Measurements from ENCODE around the gene SCEL. TPM values are rescaled to one million over a fixed set of nuclear protein-coding genes. Genes with fewer than 3 reads are reported as not detected.

Gene SCEL
- polyA plus RNA-seq, 1 donor = 1.9 TPM

DNA sequence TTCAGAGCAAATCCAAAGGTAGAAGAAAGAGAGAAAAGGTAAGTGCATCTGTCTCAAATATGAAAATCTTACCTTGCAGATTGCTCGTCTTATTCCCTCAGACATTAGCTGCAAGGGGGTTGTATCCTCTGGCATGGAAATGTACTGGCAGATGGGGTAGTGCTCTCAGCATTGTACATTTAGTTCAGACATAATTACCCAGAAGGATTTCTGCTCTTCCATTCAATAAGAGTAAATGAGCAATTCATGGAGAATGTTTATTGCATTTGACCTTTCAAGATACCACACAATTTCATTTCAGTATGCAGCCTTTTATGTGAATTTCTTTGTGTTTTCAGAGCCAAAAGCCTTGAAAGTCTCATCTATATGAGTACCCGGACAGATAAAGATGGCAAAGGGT lies 63.8 kb downstream of the SCEL start:
- no CpG with 5 or more reads among the region's 2 CpGs for WGBS (ENCODE audit: insufficient coverage, low lambda C conversion rate)

DNA sequence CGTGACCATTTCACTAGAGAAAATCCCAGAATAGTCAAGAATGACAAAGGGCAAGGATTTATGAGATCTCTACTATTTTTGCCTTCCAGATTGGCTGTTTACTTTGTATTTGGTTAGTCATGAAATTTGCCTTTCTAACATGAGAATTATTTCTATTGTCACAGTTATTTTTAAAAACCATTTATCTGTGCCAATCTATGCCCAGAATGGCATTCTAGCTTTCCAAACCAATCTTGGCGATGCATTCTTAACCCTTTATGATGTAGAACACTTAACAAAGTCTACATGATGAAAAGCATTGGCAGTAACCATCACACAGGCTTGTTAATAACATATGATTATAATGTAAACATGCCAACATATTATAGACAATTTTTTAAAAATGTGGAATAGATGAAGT lies 65.2 kb downstream of the SCEL start:
- WGBS (ENCODE audit: insufficient coverage, low lambda C conversion rate) = 80% methylated on average over 1 of the region's 2 CpGs
- H3K4me1 ChIP-seq (ENCODE audit: control insufficient read depth, insufficient read depth, low read length) = no peaks in the 10 kb centered on the region
- DNase-seq = no peak
- H3K9me3 ChIP-seq (ENCODE audit: control insufficient read depth, low read depth, low read length) = no peaks in the 10 kb centered on the region
- no peak overlapping the region for H3K4me3 ChIP-seq (ENCODE audit: low read length)
- no peak overlapping the region for H3K27ac ChIP-seq (ENCODE audit: low read length)
- no peaks in the 10 kb centered on the region for H3K27me3 ChIP-seq (ENCODE audit: control insufficient read depth, insufficient read depth, low read length)
- no peaks in the 10 kb centered on the region for H3K36me3 ChIP-seq (ENCODE audit: control insufficient read depth, insufficient read depth, low read length)

More for the DNA sequence above, 63.8 kb downstream of the SCEL start:
- Histone ChIP-seq H3K36me3 (ENCODE audit: control insufficient read depth, insufficient read depth, low read length) (no peaks in the 10 kb centered on the region), H3K4me3 (ENCODE audit: low read length) (no peak overlapping the region), H3K9me3 (ENCODE audit: control insufficient read depth, low read depth, low read length) (no peaks in the 10 kb centered on the region), H3K27me3 (ENCODE audit: control insufficient read depth, insufficient read depth, low read length) (no peaks in the 10 kb centered on the region), H3K4me1 (ENCODE audit: control insufficient read depth, insufficient read depth, low read length) (no peaks in the 10 kb centered on the region), H3K27ac (ENCODE audit: low read length) (no peak overlapping the region)
- DNase-seq = no peak

DNA sequence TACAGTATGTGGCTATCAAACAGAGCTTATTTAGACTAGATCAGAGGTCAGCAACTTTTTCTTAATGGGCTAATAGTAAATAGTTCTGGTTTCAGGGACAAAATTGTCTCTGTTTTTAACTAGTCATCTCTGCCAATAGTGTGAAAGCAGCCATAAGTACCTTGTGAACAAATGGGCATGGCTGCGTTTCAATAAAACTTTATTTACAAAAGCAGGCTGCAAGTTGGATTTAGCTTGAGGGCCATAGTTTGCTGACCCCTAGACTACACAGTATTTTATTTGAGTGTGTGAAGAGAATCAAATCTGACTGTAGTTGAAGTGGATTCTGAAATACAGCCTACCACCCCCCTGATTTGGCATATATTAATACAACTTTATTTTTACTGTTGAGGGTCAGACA lies 75.6 kb downstream of the SCEL start:
- Histone ChIP-seq H3K27me3 (ENCODE audit: control insufficient read depth, insufficient read depth, low read length) (no peaks in the 10 kb centered on the region), H3K36me3 (ENCODE audit: control insufficient read depth, insufficient read depth, low read length) (no peaks in the 10 kb centered on the region), H3K4me1 (ENCODE audit: control insufficient read depth, insufficient read depth, low read length) (no peaks in the 10 kb centered on the region), H3K9me3 (ENCODE audit: control insufficient read depth, low read depth, low read length) (no peaks in the 10 kb centered on the region), H3K27ac (ENCODE audit: low read length) (no peak overlapping the region), H3K4me3 (ENCODE audit: low read length) (no peak overlapping the region)
- WGBS (ENCODE audit: insufficient coverage, low lambda C conversion rate) = no CpG with 5 or more reads among the region's 1 CpG
- DNase-seq = no peak

- no peak for DNase-seq
- Histone ChIP-seq H3K36me3 (ENCODE audit: control insufficient read depth, insufficient read depth, low read length) (no peaks in the 10 kb centered on the region), H3K9me3 (ENCODE audit: control insufficient read depth, low read depth, low read length) (no peaks in the 10 kb centered on the region), H3K27me3 (ENCODE audit: control insufficient read depth, insufficient read depth, low read length) (no peaks in the 10 kb centered on the region), H3K4me1 (ENCODE audit: control insufficient read depth, insufficient read depth, low read length) (no peaks in the 10 kb centered on the region), H3K27ac (ENCODE audit: low read length) (no peak overlapping the region), H3K4me3 (ENCODE audit: low read length) (no peak overlapping the region)
These were observed 80.5 kb downstream of the SCEL start for GRCh38 chr13:77616027-77616426.

GRCh38 chr13:77619655-77620054 lies 84.1 kb downstream of the SCEL start:
- Histone ChIP-seq H3K4me3 (ENCODE audit: low read length) (no peak overlapping the region), H3K27me3 (ENCODE audit: control insufficient read depth, insufficient read depth, low read length) (no peaks in the 10 kb centered on the region), H3K4me1 (ENCODE audit: control insufficient read depth, insufficient read depth, low read length) (no peaks in the 10 kb centered on the region), H3K36me3 (ENCODE audit: control insufficient read depth, insufficient read depth, low read length) (no peaks in the 10 kb centered on the region), H3K27ac (ENCODE audit: low read length) (no peak overlapping the region), H3K9me3 (ENCODE audit: control insufficient read depth, low read depth, low read length) (no peaks in the 10 kb centered on the region)
- DNase-seq = no peak
- 83% methylated on average over 2 of the region's 5 CpGs for WGBS (ENCODE audit: insufficient coverage, low lambda C conversion rate)

- H3K36me3 ChIP-seq (ENCODE audit: control insufficient read depth, insufficient read depth, low read length) = no peaks in the 10 kb centered on the region
- no peaks in the 10 kb centered on the region for H3K4me1 ChIP-seq (ENCODE audit: control insufficient read depth, insufficient read depth, low read length)
- H3K9me3 ChIP-seq (ENCODE audit: control insufficient read depth, low read depth, low read length) = no peaks in the 10 kb centered on the region
- no peak overlapping the region for H3K27ac ChIP-seq (ENCODE audit: low read length)
- DNase-seq = no peak
- H3K27me3 ChIP-seq (ENCODE audit: control insufficient read depth, insufficient read depth, low read length) = no peaks in the 10 kb centered on the region
- H3K4me3 ChIP-seq (ENCODE audit: low read length) = no peak overlapping the region
- WGBS (ENCODE audit: insufficient coverage, low lambda C conversion rate) = no CpG with 5 or more reads among the region's 1 CpG
These were observed 84.6 kb downstream of the SCEL start for GRCh38 chr13:77620138-77620537.

DNA sequence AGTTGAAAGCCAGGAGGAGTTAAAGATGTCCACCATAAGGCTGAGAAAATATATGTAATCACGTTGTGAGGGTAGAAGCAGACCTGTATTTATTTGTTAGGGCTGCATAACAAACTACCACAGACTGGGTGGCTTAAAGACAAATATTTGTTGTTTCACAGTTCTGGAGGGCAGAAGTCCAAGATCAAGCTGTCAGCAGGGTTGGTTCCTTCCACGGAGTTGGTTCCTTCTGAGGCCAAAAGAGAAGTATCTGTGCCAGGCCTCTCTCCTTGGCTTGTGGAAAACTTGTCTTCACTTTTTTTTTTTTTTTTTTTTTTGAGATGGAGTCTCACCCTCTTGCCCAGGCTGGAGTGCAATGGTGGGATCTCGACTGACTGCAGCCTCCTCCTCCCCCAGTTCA lies 88.3 kb downstream of the SCEL start:
- Histone ChIP-seq H3K27me3 (ENCODE audit: control insufficient read depth, insufficient read depth, low read length) (no peaks in the 10 kb centered on the region), H3K36me3 (ENCODE audit: control insufficient read depth, insufficient read depth, low read length) (no peaks in the 10 kb centered on the region), H3K4me3 (ENCODE audit: low read length) (no peak overlapping the region), H3K9me3 (ENCODE audit: control insufficient read depth, low read depth, low read length) (no peaks in the 10 kb centered on the region), H3K27ac (ENCODE audit: low read length) (no peak overlapping the region), H3K4me1 (ENCODE audit: control insufficient read depth, insufficient read depth, low read length) (no peaks in the 10 kb centered on the region)
- DNase-seq = no peak
- WGBS (ENCODE audit: insufficient coverage, low lambda C conversion rate) = no CpG with 5 or more reads among the region's 3 CpGs

DNA sequence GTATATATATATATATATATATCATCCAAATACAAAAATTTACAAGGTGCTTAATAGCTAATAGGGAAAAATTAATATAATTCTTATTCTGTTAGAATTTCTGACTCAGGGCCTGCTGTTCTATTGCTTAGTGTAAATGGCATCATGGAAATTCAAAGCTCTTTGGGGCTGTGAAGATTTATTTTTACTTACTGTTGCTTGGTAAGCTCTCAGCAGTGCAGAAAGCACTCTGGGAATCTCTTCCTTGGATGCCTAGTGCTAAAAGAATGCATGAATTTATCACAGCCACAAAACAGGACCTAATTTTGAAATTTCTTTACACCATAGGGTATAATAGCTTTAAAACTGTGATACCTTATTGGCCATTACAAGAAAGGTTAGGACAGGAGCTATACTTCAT lies 92.7 kb downstream of the SCEL start:
- no peaks in the 10 kb centered on the region for H3K4me1 ChIP-seq (ENCODE audit: control insufficient read depth, insufficient read depth, low read length)
- no peak for DNase-seq
- no peaks in the 10 kb centered on the region for H3K36me3 ChIP-seq (ENCODE audit: control insufficient read depth, insufficient read depth, low read length)
- no peaks in the 10 kb centered on the region for H3K9me3 ChIP-seq (ENCODE audit: control insufficient read depth, low read depth, low read length)
- no peak overlapping the region for H3K27ac ChIP-seq (ENCODE audit: low read length)
- H3K4me3 ChIP-seq (ENCODE audit: low read length) = no peak overlapping the region
- H3K27me3 ChIP-seq (ENCODE audit: control insufficient read depth, insufficient read depth, low read length) = no peaks in the 10 kb centered on the region

- no peak overlapping the region for H3K4me3 ChIP-seq (ENCODE audit: low read length)
- H3K36me3 ChIP-seq (ENCODE audit: control insufficient read depth, insufficient read depth, low read length) = no peaks in the 10 kb centered on the region
- H3K4me1 ChIP-seq (ENCODE audit: control insufficient read depth, insufficient read depth, low read length) = no peaks in the 10 kb centered on the region
- no CpG with 5 or more reads among the region's 1 CpG for WGBS (ENCODE audit: insufficient coverage, low lambda C conversion rate)
- H3K27ac ChIP-seq (ENCODE audit: low read length) = no peak overlapping the region
- no peak for DNase-seq
- no peaks in the 10 kb centered on the region for H3K27me3 ChIP-seq (ENCODE audit: control insufficient read depth, insufficient read depth, low read length)
- H3K9me3 ChIP-seq (ENCODE audit: control insufficient read depth, low read depth, low read length) = no peaks in the 10 kb centered on the region
These were observed 102.1 kb downstream of the SCEL start for GRCh38 chr13:77637588-77637987.

- Histone ChIP-seq H3K9me3 (ENCODE audit: control insufficient read depth, low read depth, low read length) (peaks cover 3% of the 10 kb centered on the region), H3K27ac (ENCODE audit: low read length) (no peak overlapping the region), H3K4me3 (ENCODE audit: low read length) (no peak overlapping the region), H3K36me3 (ENCODE audit: control insufficient read depth, insufficient read depth, low read length) (no peaks in the 10 kb centered on the region), H3K27me3 (ENCODE audit: control insufficient read depth, insufficient read depth, low read length) (no peaks in the 10 kb centered on the region), H3K4me1 (ENCODE audit: control insufficient read depth, insufficient read depth, low read length) (no peaks in the 10 kb centered on the region)
- no peak for DNase-seq
These were observed 114.9 kb downstream of the SCEL start for GRCh38 chr13:77650409-77650808.

- WGBS (ENCODE audit: insufficient coverage, low lambda C conversion rate) = no CpG with 5 or more reads among the region's 2 CpGs
- Histone ChIP-seq H3K27ac (ENCODE audit: low read length) (no peak overlapping the region), H3K4me3 (ENCODE audit: low read length) (no peak overlapping the region), H3K27me3 (ENCODE audit: control insufficient read depth, insufficient read depth, low read length) (no peaks in the 10 kb centered on the region), H3K36me3 (ENCODE audit: control insufficient read depth, insufficient read depth, low read length) (no peaks in the 10 kb centered on the region), H3K4me1 (ENCODE audit: control insufficient read depth, insufficient read depth, low read length) (no peaks in the 10 kb centered on the region), H3K9me3 (ENCODE audit: control insufficient read depth, low read depth, low read length) (peaks cover 3% of the 10 kb centered on the region)
- DNase-seq = no peak
These were observed 117.8 kb downstream of the SCEL start for GRCh38 chr13:77653301-77653700.
